CD4-positive, alpha-beta T cell treated with Interleukin-15 for 1 hour (primary cell): Measurements from ENCODE around the gene TMEM239.
"Not testable (repeated sequence)": the region's sequence is repeated elsewhere in the genome, so short reads cannot be mapped to it uniquely, and the experiment has no call there.

ENCODE experiments used
- DNase-seq: peaks from one replicate; pipeline ENCODE4 v3.0.0-alpha.2; 2020

TMEM239 gene

GRCh38 chr20:2800521-2801285 is 15.5 kb upstream of the TMEM239 start, which contains the start of gene CPXM1:
CPXM1 (minus strand) TSS chr20:2800627; CDS start chr20:2800572, 55 bp downstream.
- DNase-seq, result no peak

GRCh38 chr20:2801286-2801728 is 14.9 kb upstream of the TMEM239 start:
- no peak for DNase-seq

- DNase-seq, result no peak
Observed at GRCh38 chr20:2804041-2804828, 11.9 kb upstream of the TMEM239 start.

- no peak for DNase-seq
Observed at GRCh38 chr20:2804852-2805688, 11.1 kb upstream of the TMEM239 start.

GRCh38 chr20:2805689-2806350 is 10.3 kb upstream of the TMEM239 start:
- DNase-seq, result no peak

- DNase-seq, result no peak
Observed at GRCh38 chr20:2806351-2806701, 9.8 kb upstream of the TMEM239 start.

- no peak for DNase-seq
Observed at GRCh38 chr20:2807019-2807418, 9.1 kb upstream of the TMEM239 start.

GRCh38 chr20:2807929-2808328 is 8.2 kb upstream of the TMEM239 start:
- not testable (repeated sequence) for DNase-seq

- DNase-seq, result no peak
Observed at GRCh38 chr20:2809690-2810089, 6.5 kb upstream of the TMEM239 start.

- no peak for DNase-seq
Observed at GRCh38 chr20:2812189-2812588, 4.0 kb upstream of the TMEM239 start.

GRCh38 chr20:2814076-2814475 is 2.1 kb upstream of the TMEM239 start:
- DNase-seq, result no peak

GRCh38 chr20:2814587-2815051 is 1.5 kb upstream of the TMEM239 start, which contains the start of gene C20orf141:
C20orf141 (plus strand) TSS chr20:2814987; CDS start chr20:2815185, 198 bp downstream.
- DNase-seq, result no peak

- no peak for DNase-seq
Observed at GRCh38 chr20:2815242-2815900, 793 bp upstream of the TMEM239 start.

- DNase-seq, result no peak
Observed at GRCh38 chr20:2816583-2817340, 598 bp downstream of the TMEM239 start.

GRCh38 chr20:2817341-2817726 is 1.2 kb downstream of the TMEM239 start:
- DNase-seq, result no peak

GRCh38 chr20:2817891-2818595 is 1.9 kb downstream of the TMEM239 start:
- DNase-seq, result no peak

- no peak for DNase-seq
Observed at GRCh38 chr20:2820084-2820895, 4.1 kb downstream of the TMEM239 start.

- no peak for DNase-seq
Observed at GRCh38 chr20:2820896-2821869, 5.0 kb downstream of the TMEM239 start.
